GM21619 (cell line): Measurements from ENCODE around the gene GNG7.
"Not testable (repeated sequence)": the region's sequence is repeated elsewhere in the genome, so short reads cannot be mapped to it uniquely, and the experiment has no call there.

Experiments
- ATAC-seq: cut with Tn5 transposase; IDR thresholded peaks from one replicate; pipeline ENCODE4 v1.9.1; 2021; ENCODE audit not compliant: unreplicated experiment

GNG7 gene

GRCh38 chr19:2579678-2580280, 122.7 kb downstream of the GNG7 start:
- ATAC-seq = no peak

- ATAC-seq = no peak
These were observed 123.4 kb downstream of the GNG7 start for GRCh38 chr19:2578901-2579677.

- no peak for ATAC-seq
These were observed 124.1 kb downstream of the GNG7 start for GRCh38 chr19:2578391-2578890.

GRCh38 chr19:2577722-2578335, 124.7 kb downstream of the GNG7 start:
- no peak for ATAC-seq

- no peak for ATAC-seq
These were observed 126.6 kb downstream of the GNG7 start for GRCh38 chr19:2575734-2576481.

- ATAC-seq = no peak
These were observed 127.4 kb downstream of the GNG7 start for GRCh38 chr19:2574971-2575630.

GRCh38 chr19:2574478-2574931, 128.0 kb downstream of the GNG7 start:
- ATAC-seq = no peak

GRCh38 chr19:2573916-2574315, 128.6 kb downstream of the GNG7 start:
- no peak for ATAC-seq

GRCh38 chr19:2572152-2572551, 130.3 kb downstream of the GNG7 start:
- ATAC-seq = not testable (repeated sequence)

GRCh38 chr19:2569596-2570465, 132.7 kb downstream of the GNG7 start:
- no peak for ATAC-seq

GRCh38 chr19:2567996-2568395, 134.5 kb downstream of the GNG7 start:
- ATAC-seq = no peak

- ATAC-seq = no peak
These were observed 134.9 kb downstream of the GNG7 start for GRCh38 chr19:2567580-2567979.

- not testable (repeated sequence) for ATAC-seq
These were observed 138.9 kb downstream of the GNG7 start for GRCh38 chr19:2563546-2563945.

GRCh38 chr19:2561895-2562294, 140.6 kb downstream of the GNG7 start:
- peak; percentile 65 for ATAC-seq

- no peak for ATAC-seq
These were observed 141.3 kb downstream of the GNG7 start for GRCh38 chr19:2561221-2561620.

- ATAC-seq = no peak
These were observed 142.1 kb downstream of the GNG7 start for GRCh38 chr19:2560369-2560768.

GRCh38 chr19:2558543-2558942, 144.0 kb downstream of the GNG7 start:
- ATAC-seq = no peak

GRCh38 chr19:2558131-2558530, 144.4 kb downstream of the GNG7 start:
- ATAC-seq = not testable (repeated sequence)

- no peak for ATAC-seq
These were observed 145.4 kb downstream of the GNG7 start for GRCh38 chr19:2557093-2557440.
